ENCODE data around the gene DSTN.

DNA sequence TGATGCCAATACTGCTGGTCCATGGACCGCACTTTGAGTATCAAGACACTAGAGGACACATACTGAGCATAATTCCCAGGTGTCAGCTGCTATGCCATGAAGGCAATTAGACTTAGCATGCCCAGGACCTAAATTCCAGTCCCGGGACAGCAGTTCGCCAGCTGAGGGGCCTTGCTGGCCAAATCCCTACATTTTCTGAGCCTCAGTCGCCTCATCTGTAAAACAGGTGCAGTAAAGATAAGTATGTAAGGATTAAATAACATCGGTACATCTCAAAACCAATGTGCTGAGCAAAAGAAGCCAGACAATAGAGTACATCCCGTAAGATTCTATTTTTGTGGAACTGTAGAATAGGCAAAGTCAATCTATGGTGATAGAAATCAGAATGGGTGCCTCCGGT lies 39.7 kb upstream of the DSTN start:
- TF ChIP-seq TAF1 (IDR thresholded peaks at IDR 0.05; ENCODE audit: borderline replicate concordance, low read depth, low read length) = no peak
- no peak for TF ChIP-seq POLR2A (IDR thresholded peaks at IDR 0.05; ENCODE audit: low read depth, low read length)
- no peak for TF ChIP-seq POLR2AphosphoS5 (IDR thresholded peaks at IDR 0.05; ENCODE audit: low read depth, low read length)
